Trophoblast cell (in vitro differentiated cells and primary cell): ENCODE data around the gene ABCA3.

Source experiments
- DNase-seq, 2 donors: peaks; one replicate each; pipeline ENCODE4 v3.0.0-alpha.2; 2016
- H2AFZ ChIP-seq: 2 replicates; pipeline ENCODE4 v1.6.1; 2013; ENCODE audit warnings: low read length, moderate library complexity, mild to moderate bottlenecking; ENCODE audit not compliant: insufficient read depth, poor library complexity
- H2AK5ac ChIP-seq: 2 replicates; pipeline ENCODE4 v1.6.1; 2013; ENCODE audit warnings: mild to moderate bottlenecking, low read length
- H2BK120ac ChIP-seq: 2 replicates; pipeline ENCODE4 v1.6.1; 2013; ENCODE audit warnings: low read length, mild to moderate bottlenecking, moderate library complexity; ENCODE audit not compliant: insufficient read depth, poor library complexity
- H2BK12ac ChIP-seq: 2 replicates; pipeline ENCODE4 v1.6.1; 2013; ENCODE audit warnings: mild to moderate bottlenecking, low read length, moderate library complexity
- H2BK5ac ChIP-seq: 2 replicates; pipeline ENCODE4 v1.6.1; 2013; ENCODE audit warnings: low read length, low read depth, moderate library complexity, mild to moderate bottlenecking; ENCODE audit not compliant: poor library complexity
- H3K14ac ChIP-seq: 2 replicates; pipeline ENCODE4 v1.6.1; 2013; ENCODE audit warnings: mild to moderate bottlenecking, low read length
- H3K18ac ChIP-seq: 2 replicates; pipeline ENCODE4 v1.6.1; 2013; ENCODE audit warnings: mild to moderate bottlenecking, low read length
- H3K23ac ChIP-seq: 2 replicates; pipeline ENCODE4 v1.6.1; 2013; ENCODE audit warnings: low read length
- H3K27ac ChIP-seq: 2 replicates; pipeline ENCODE4 v1.5.1; 2013; ENCODE audit warnings: low read depth, mild to moderate bottlenecking, inconsistent platforms, low read length, moderate library complexity
- H3K27me3 ChIP-seq: 2 replicates; pipeline ENCODE4 v1.6.1; 2013; ENCODE audit warnings: inconsistent platforms, mild to moderate bottlenecking, low read length, moderate library complexity; ENCODE audit not compliant: insufficient read depth
- H3K36me3 ChIP-seq, 2 experiments: 1 replicate in 1 of 2; 2 replicates in 1 of 2; pipeline ENCODE4 v1.6.1; 2013; ENCODE audit warnings: low read length in 2 of 2, mild to moderate bottlenecking in 2 of 2, moderate library complexity in 1 of 2; ENCODE audit not compliant: insufficient read depth in 2 of 2, control insufficient read depth in 1 of 2
- H3K4ac ChIP-seq: 2 replicates; pipeline ENCODE4 v1.6.1; 2013; ENCODE audit warnings: low read depth, mild to moderate bottlenecking, low read length, moderate library complexity
- H3K4me1 ChIP-seq, 2 experiments: 1 replicate in 1 of 2; 2 replicates in 1 of 2; pipeline ENCODE4 v1.6.1; 2013; ENCODE audit warnings: low read length in 2 of 2, mild to moderate bottlenecking in 2 of 2, moderate library complexity in 1 of 2; ENCODE audit not compliant: insufficient read depth in 2 of 2, control insufficient read depth in 1 of 2
- H3K4me2 ChIP-seq: 2 replicates; pipeline ENCODE4 v1.6.1; 2013; ENCODE audit warnings: inconsistent platforms, mild to moderate bottlenecking, low read length, moderate library complexity
- H3K4me3 ChIP-seq: 2 replicates; pipeline ENCODE4 v1.5.1; 2013; ENCODE audit warnings: mild to moderate bottlenecking, low read depth, low read length, inconsistent platforms
- H3K79me1 ChIP-seq: one replicate; pipeline ENCODE4 v1.6.1; 2013; ENCODE audit warnings: low read length
- H3K79me2 ChIP-seq: 2 replicates; pipeline ENCODE4 v1.6.1; 2013; ENCODE audit warnings: low read length, mild to moderate bottlenecking; ENCODE audit not compliant: control insufficient read depth, insufficient read depth, poor library complexity
- H3K9ac ChIP-seq: 2 replicates; pipeline ENCODE4 v1.6.1; 2013; ENCODE audit warnings: mild to moderate bottlenecking, low read length
- H3K9me3 ChIP-seq: 2 replicates; pipeline ENCODE4 v1.6.1; 2013; ENCODE audit warnings: low read depth, mild to moderate bottlenecking, control low read depth, inconsistent platforms, low read length; ENCODE audit not compliant: insufficient read depth
- H4K12ac ChIP-seq: 2 replicates; pipeline ENCODE4 v1.6.1; 2013; ENCODE audit warnings: low read depth, mild to moderate bottlenecking, low read length, moderate library complexity
- H4K8ac ChIP-seq: 2 replicates; pipeline ENCODE4 v1.6.1; 2013; ENCODE audit warnings: low read depth, mild to moderate bottlenecking, low read length, moderate library complexity
- H4K91ac ChIP-seq: one replicate; pipeline ENCODE4 v1.6.1; 2013; ENCODE audit warnings: low read depth, mild to moderate bottlenecking, low read length, moderate library complexity
- WGBS: extraction: QIAGEN DNeasy Blood & Tissue Kit; methylation state at CpG from one replicate; pipeline ENCODE4 v1.1.7; 2013; ENCODE audit warnings: missing lambda C conversion rate; ENCODE audit not compliant: insufficient read length, insufficient coverage; ENCODE audit errors: extremely low coverage; 5-methylcytosine and 5-hydroxymethylcytosine counted together

ABCA3 gene

GRCh38 chr16:2374644-2375043, 34.1 kb upstream of the ABCA3 start:
- Histone ChIP-seq H3K4ac (no peak overlapping the region), H2AK5ac (no peak overlapping the region), H3K79me2 (no peaks in the 10 kb centered on the region), H4K91ac (no peak overlapping the region), H3K14ac (no peak overlapping the region), H4K12ac (no peak overlapping the region), H3K23ac (no peak overlapping the region), H3K9me3 (no peaks in the 10 kb centered on the region), H3K4me2 (no peak overlapping the region), H2BK120ac (no peak overlapping the region), H3K36me3 (no peaks in the 10 kb centered on the region), H2AFZ (no peak overlapping the region), H3K4me1 (peaks cover 0 to 5% of the 10 kb centered on the region in 2 experiments), H2BK12ac (no peak overlapping the region), H3K27ac (no peak overlapping the region), H3K79me1 (no peaks in the 10 kb centered on the region), H2BK5ac (no peak overlapping the region), H3K18ac (no peak overlapping the region), H3K27me3 (no peaks in the 10 kb centered on the region), H3K4me3 (no peak overlapping the region), H4K8ac (no peak overlapping the region), H3K9ac (no peak overlapping the region)
- no peak for DNase-seq
- no CpG with 5 or more reads among the region's 3 CpGs for WGBS

- Histone ChIP-seq H2BK12ac (no peak overlapping the region), H3K4ac (no peak overlapping the region), H2BK120ac (no peak overlapping the region), H3K36me3 (no peaks in the 10 kb centered on the region), H2AK5ac (no peak overlapping the region), H3K79me2 (no peaks in the 10 kb centered on the region), H4K91ac (no peak overlapping the region), H3K18ac (no peak overlapping the region), H2BK5ac (no peak overlapping the region), H4K8ac (no peak overlapping the region), H3K4me2 (no peak overlapping the region), H3K79me1 (no peaks in the 10 kb centered on the region), H3K27ac (no peak overlapping the region), H3K9ac (no peak overlapping the region), H3K14ac (no peak overlapping the region), H3K4me1 (peaks cover 0 to 5% of the 10 kb centered on the region in 2 experiments), H2AFZ (no peak overlapping the region), H4K12ac (no peak overlapping the region), H3K4me3 (no peak overlapping the region), H3K23ac (no peak overlapping the region), H3K9me3 (no peaks in the 10 kb centered on the region), H3K27me3 (no peaks in the 10 kb centered on the region)
- WGBS = no CpG with 5 or more reads among the region's 4 CpGs
- DNase-seq = no peak
Measured at GRCh38 chr16:2373176-2373575, 32.6 kb upstream of the ABCA3 start.

- Histone ChIP-seq H3K18ac (no peak overlapping the region), H3K9ac (no peak overlapping the region)
Measured at GRCh38 chr16:2372684-2373083, 32.2 kb upstream of the ABCA3 start.

GRCh38 chr16:2371421-2371820, 30.9 kb upstream of the ABCA3 start:
- no peak overlapping the region for H3K14ac ChIP-seq
- peaks cover 0 to 5% of the 10 kb centered on the region in 2 experiments for H3K4me1 ChIP-seq
- no peak overlapping the region for H3K4ac ChIP-seq
- no peak overlapping the region for H2BK12ac ChIP-seq
- H2BK120ac ChIP-seq = no peak overlapping the region
- H4K91ac ChIP-seq = no peak overlapping the region
- no peaks in the 10 kb centered on the region for H3K9me3 ChIP-seq
- H2AK5ac ChIP-seq = no peak overlapping the region
- no peak overlapping the region for H4K8ac ChIP-seq
- H3K9ac ChIP-seq = no peak overlapping the region
- no peaks in the 10 kb centered on the region for H3K79me2 ChIP-seq
- no CpG with 5 or more reads among the region's 2 CpGs for WGBS
- no peak overlapping the region for H3K18ac ChIP-seq
- no peak overlapping the region for H2BK5ac ChIP-seq
- no peak overlapping the region for H3K23ac ChIP-seq
- no peak overlapping the region for H2AFZ ChIP-seq
- no peak overlapping the region for H3K4me3 ChIP-seq
- no peaks in the 10 kb centered on the region for H3K36me3 ChIP-seq
- H3K27ac ChIP-seq = no peak overlapping the region
- H4K12ac ChIP-seq = no peak overlapping the region
- DNase-seq = no peak
- H3K27me3 ChIP-seq = no peaks in the 10 kb centered on the region
- H3K79me1 ChIP-seq = no peaks in the 10 kb centered on the region
- H3K4me2 ChIP-seq = no peak overlapping the region

More at GRCh38 chr16:2372684-2373083, 32.2 kb upstream of the ABCA3 start:
- no peaks in the 10 kb centered on the region for H3K27me3 ChIP-seq
- no peak overlapping the region for H2BK5ac ChIP-seq
- no peaks in the 10 kb centered on the region for H3K36me3 ChIP-seq
- no peak overlapping the region for H3K14ac ChIP-seq
- H3K79me2 ChIP-seq = no peaks in the 10 kb centered on the region
- no CpG with 5 or more reads among the region's 4 CpGs for WGBS
- no peak overlapping the region for H4K8ac ChIP-seq
- no peak overlapping the region for H3K4me2 ChIP-seq
- no peak overlapping the region for H3K27ac ChIP-seq
- no peak overlapping the region for H2AK5ac ChIP-seq
- no peak overlapping the region for H2BK120ac ChIP-seq
- H2AFZ ChIP-seq = no peak overlapping the region
- H4K12ac ChIP-seq = no peak overlapping the region
- H3K4me1 ChIP-seq = peaks cover 0 to 5% of the 10 kb centered on the region in 2 experiments
- no peaks in the 10 kb centered on the region for H3K79me1 ChIP-seq
- no peak overlapping the region for H3K23ac ChIP-seq
- no peak for DNase-seq
- H3K4me3 ChIP-seq = no peak overlapping the region
- no peaks in the 10 kb centered on the region for H3K9me3 ChIP-seq
- H3K4ac ChIP-seq = no peak overlapping the region
- no peak overlapping the region for H2BK12ac ChIP-seq
- H4K91ac ChIP-seq = no peak overlapping the region
